ENCODE measurements around the gene WNT4. TPM values are rescaled to one million over a fixed set of nuclear protein-coding genes. Genes with fewer than 3 reads are reported as not detected.

Gene WNT4
- total RNA-seq: 2.8 and 6.7 TPM in 2 replicates
- polyA plus RNA-seq (2012): 1.0 TPM

- peak; percentile 57 for DNase-seq (ENCODE audit: low read depth)
Measured at GRCh38 chr1:22143065-22144033, at the start of gene WNT4. Gene WNT4, minus strand, starts transcription at chr1:22143097. Its CDS starts 175 bp downstream, at chr1:22142922.

- DNase-seq (ENCODE audit: low read depth): no peak
Measured at GRCh38 chr1:22190731-22191130, 47.8 kb upstream of the WNT4 start.

GRCh38 chr1:22190251-22190650 lies 47.4 kb upstream of the WNT4 start:
- DNase-seq (ENCODE audit: low read depth): no peak

- DNase-seq (ENCODE audit: low read depth): no peak
Measured at GRCh38 chr1:22189619-22190018, 46.7 kb upstream of the WNT4 start.

GRCh38 chr1:22188914-22189313 lies 46.0 kb upstream of the WNT4 start:
- DNase-seq (ENCODE audit: low read depth): no peak

GRCh38 chr1:22188436-22188835 lies 45.5 kb upstream of the WNT4 start:
- no peak for DNase-seq (ENCODE audit: low read depth)

GRCh38 chr1:22186311-22186710 lies 43.4 kb upstream of the WNT4 start:
- no peak for DNase-seq (ENCODE audit: low read depth)

GRCh38 chr1:22184892-22185612 lies 42.2 kb upstream of the WNT4 start:
- DNase-seq (ENCODE audit: low read depth): no peak

GRCh38 chr1:22184454-22184853 lies 41.6 kb upstream of the WNT4 start:
- no peak for DNase-seq (ENCODE audit: low read depth)

GRCh38 chr1:22182715-22183114 lies 39.8 kb upstream of the WNT4 start:
- no peak for DNase-seq (ENCODE audit: low read depth)

GRCh38 chr1:22179197-22179803 lies 36.4 kb upstream of the WNT4 start:
- no peak for DNase-seq (ENCODE audit: low read depth)

GRCh38 chr1:22177354-22178003 lies 34.6 kb upstream of the WNT4 start:
- no peak for DNase-seq (ENCODE audit: low read depth)

- no peak for DNase-seq (ENCODE audit: low read depth)
Measured at GRCh38 chr1:22176258-22176657, 33.4 kb upstream of the WNT4 start.

GRCh38 chr1:22174446-22175220 lies 31.7 kb upstream of the WNT4 start:
- DNase-seq (ENCODE audit: low read depth): no peak

- DNase-seq (ENCODE audit: low read depth): no peak
Measured at GRCh38 chr1:22171951-22172715, 29.2 kb upstream of the WNT4 start.

- no peak for DNase-seq (ENCODE audit: low read depth)
Measured at GRCh38 chr1:22169816-22170215, 26.9 kb upstream of the WNT4 start.

GRCh38 chr1:22168412-22168973 lies 25.6 kb upstream of the WNT4 start:
- DNase-seq (ENCODE audit: low read depth): no peak

GRCh38 chr1:22166439-22166838 lies 23.5 kb upstream of the WNT4 start:
- no peak for DNase-seq (ENCODE audit: low read depth)
